PC-9 (cell line): ENCODE results near the gene POMT2. TPM values are rescaled to one million over a fixed set of nuclear protein-coding genes. Genes with fewer than 3 reads are reported as not detected.

Experiments used
- BruUV-seq: library from RNA; stranded (reverse); fragments of 400-500 nt; replicated peaks from 2 replicates; lab custom pipeline; 2021; lab: Mats Ljungman, UMichigan
- CTCF ChIA-PET: fragments of 300-600 bp; sonication (Branson Sonifier 250); formaldehyde crosslinking; loops from one replicate; lab custom pipeline; 2022; ENCODE audit warnings: antibody characterized with exemption; lab: Charles Lee
- POLR2A ChIA-PET: fragments of 300-600 bp; sonication (Branson Sonifier 250); formaldehyde crosslinking; loops from one replicate; lab custom pipeline; 2022; ENCODE audit warnings: antibody characterized with exemption; ENCODE audit not compliant: unreplicated experiment; lab: Charles Lee
- DNase-seq, 2 experiments: peaks; one replicate each; pipeline versions ENCODE4 v3.0.0 to v3.0.0-alpha.2; 2015 to 2022; ENCODE audit warnings: mixed read lengths in 1 of 2
- H2AFZ ChIP-seq: fragments of 200-600 bp; sonication (generic); 2 replicates; pipeline ENCODE4 v1.8.1; 2017; ENCODE audit warnings: antibody characterized with exemption
- H3F3A ChIP-seq: fragments of 200-600 bp; sonication (generic); 2 replicates; pipeline ENCODE4 v1.8.1; 2017; ENCODE audit warnings: antibody characterized with exemption, mild to moderate bottlenecking, low read depth; ENCODE audit not compliant: insufficient read depth
- H3K27ac ChIP-seq: fragments of 200-600 bp; sonication (generic); 2 replicates; pipeline ENCODE4 v1.6.1; 2016; ENCODE audit warnings: mixed run types
- H3K27me3 ChIP-seq: fragments of 200-600 bp; sonication (generic); 2 replicates; pipeline ENCODE4 v1.6.1; 2016; ENCODE audit warnings: low read depth, mixed run types; ENCODE audit not compliant: insufficient read depth
- H3K36me3 ChIP-seq: fragments of 200-600 bp; sonication (generic); 2 replicates; pipeline ENCODE4 v1.6.1; 2016; ENCODE audit warnings: low read depth, mixed run types
- H3K4me1 ChIP-seq: fragments of 200-600 bp; sonication (generic); replicated peaks from 2 replicates; pipeline ENCODE4 v1.6.1; 2016; ENCODE audit warnings: mixed run types; ENCODE audit not compliant: insufficient read depth
- H3K4me2 ChIP-seq: fragments of 200-600 bp; sonication (generic); 2 replicates; pipeline ENCODE4 v1.6.1; 2017; ENCODE audit warnings: mixed run types
- H3K4me3 ChIP-seq: fragments of 200-600 bp; sonication (generic); 2 replicates; pipeline ENCODE4 v1.6.1; 2016; ENCODE audit warnings: mixed run types
- H3K79me2 ChIP-seq: fragments of 200-600 bp; sonication (generic); 2 replicates; pipeline ENCODE4 v1.6.1; 2017; ENCODE audit warnings: low read depth, mixed run types
- H3K9me2 ChIP-seq: fragments of 200-600 bp; sonication (generic); 2 replicates; pipeline ENCODE4 v1.8.1; 2017; ENCODE audit warnings: mild to moderate bottlenecking; ENCODE audit not compliant: insufficient read depth
- H3K9me3 ChIP-seq: fragments of 200-600 bp; sonication (generic); 2 replicates; pipeline ENCODE4 v1.8.1; 2016; ENCODE audit warnings: low read depth; ENCODE audit not compliant: insufficient read depth
- H4K20me1 ChIP-seq: fragments of 200-600 bp; sonication (generic); 2 replicates; pipeline ENCODE4 v1.8.1; 2017; ENCODE audit not compliant: insufficient read depth
- EZH2 ChIP-seq: fragments of 200-600 bp; sonication (generic); IDR thresholded peaks from 2 replicates; pipeline ENCODE4 v1.8.0; 2017; ENCODE audit warnings: antibody characterized with exemption, low read depth
- intact Hi-C: fragments of 100-400 bp; cut with micrococcal nuclease; formaldehyde crosslinking; loops from one replicate; pipeline ENCODE4 v1.10.0; 2022; ENCODE audit not compliant: unreplicated experiment
- total RNA-seq: library from RNA; stranded (reverse); gene quantifications from 2 replicates; pipeline ENCODE4 v1.2.3, GENCODE V29; 2021
- TF ChIP-seq, protein P1 (sequence below): fragments of 200-600 bp; sonication (generic); conservative IDR thresholded peaks from 2 replicates; pipeline ENCODE4 v1.6.1; 2017; ENCODE audit warnings: mixed run types, antibody characterized with exemption, mild to moderate bottlenecking, moderate library complexity

Gene POMT2
- total RNA-seq, 1 experiment from 2014 or later: 96.5 TPM

DNA sequence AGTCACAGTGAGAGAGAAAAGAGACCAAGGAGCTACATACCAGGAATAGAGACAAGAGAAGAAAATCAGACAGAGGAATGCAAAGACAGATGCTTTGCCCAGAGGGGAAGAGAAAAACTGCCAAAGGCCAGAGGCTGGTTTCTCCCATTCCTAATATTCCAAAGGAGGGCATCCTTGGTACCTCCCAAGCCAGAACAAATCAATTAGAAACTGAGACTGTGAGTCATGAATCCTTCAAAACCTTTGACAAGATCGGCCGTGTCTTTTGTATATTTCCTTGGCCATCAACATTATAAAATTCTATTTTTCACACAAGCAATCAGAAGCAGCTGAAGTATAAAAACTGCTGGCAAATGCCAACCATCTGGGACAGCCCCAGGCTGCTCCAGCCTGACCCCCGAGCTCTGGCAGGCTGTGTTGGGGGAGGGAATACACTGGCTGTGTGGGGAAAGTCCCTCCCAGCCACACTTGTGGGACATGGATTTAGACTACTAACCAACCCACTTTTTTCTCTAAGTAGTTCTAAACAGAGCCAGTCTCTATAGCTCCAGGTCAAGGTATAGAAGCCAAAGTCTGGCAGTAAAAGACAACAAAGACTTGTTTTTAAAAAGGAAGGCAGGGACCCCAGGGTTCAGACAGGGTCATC, 13.7 kb downstream of the POMT2 start:
- ChIA-PET POLR2A (interaction anchor here (0.6 kb wide), 1 partner anchor 19 kb away, joined by 4 read pairs; no protein-coding TSS in a partner anchor), CTCF (interaction anchor here (2.1 kb wide), 1 partner anchor 9 kb away, joined by 8 read pairs; no protein-coding TSS in a partner anchor)
- DNase-seq: no peak
- Histone ChIP-seq H3K4me1 (peaks cover 32% of the 10 kb centered on the region), H3K27ac (no peak overlapping the region), H3K4me2 (no peak overlapping the region), H3K36me3 (peaks cover 12% of the 10 kb centered on the region; the same call in 1 of the 2 replicates), H3K79me2 (0 out of 2 replicates have a peak, but pooled peaks cover 4% of the 10 kb centered on the region), H3K9me3 (no peaks in the 10 kb centered on the region), H3K9me2 (no peaks in the 10 kb centered on the region), H3K27me3 (no peaks in the 10 kb centered on the region), H4K20me1 (peaks cover 4% of the 10 kb centered on the region; the same call in 1 of the 2 replicates), H3F3A (peaks cover 30% of the 10 kb centered on the region), H3K4me3 (no peak overlapping the region), H2AFZ (no peak overlapping the region)
- intact Hi-C loops: no loop called here
- no TSS peak for BruUV-seq
- TF ChIP-seq, protein P1, sequence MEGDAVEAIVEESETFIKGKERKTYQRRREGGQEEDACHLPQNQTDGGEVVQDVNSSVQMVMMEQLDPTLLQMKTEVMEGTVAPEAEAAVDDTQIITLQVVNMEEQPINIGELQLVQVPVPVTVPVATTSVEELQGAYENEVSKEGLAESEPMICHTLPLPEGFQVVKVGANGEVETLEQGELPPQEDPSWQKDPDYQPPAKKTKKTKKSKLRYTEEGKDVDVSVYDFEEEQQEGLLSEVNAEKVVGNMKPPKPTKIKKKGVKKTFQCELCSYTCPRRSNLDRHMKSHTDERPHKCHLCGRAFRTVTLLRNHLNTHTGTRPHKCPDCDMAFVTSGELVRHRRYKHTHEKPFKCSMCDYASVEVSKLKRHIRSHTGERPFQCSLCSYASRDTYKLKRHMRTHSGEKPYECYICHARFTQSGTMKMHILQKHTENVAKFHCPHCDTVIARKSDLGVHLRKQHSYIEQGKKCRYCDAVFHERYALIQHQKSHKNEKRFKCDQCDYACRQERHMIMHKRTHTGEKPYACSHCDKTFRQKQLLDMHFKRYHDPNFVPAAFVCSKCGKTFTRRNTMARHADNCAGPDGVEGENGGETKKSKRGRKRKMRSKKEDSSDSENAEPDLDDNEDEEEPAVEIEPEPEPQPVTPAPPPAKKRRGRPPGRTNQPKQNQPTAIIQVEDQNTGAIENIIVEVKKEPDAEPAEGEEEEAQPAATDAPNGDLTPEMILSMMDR: no peak
- TF ChIP-seq EZH2: no peak

DNA sequence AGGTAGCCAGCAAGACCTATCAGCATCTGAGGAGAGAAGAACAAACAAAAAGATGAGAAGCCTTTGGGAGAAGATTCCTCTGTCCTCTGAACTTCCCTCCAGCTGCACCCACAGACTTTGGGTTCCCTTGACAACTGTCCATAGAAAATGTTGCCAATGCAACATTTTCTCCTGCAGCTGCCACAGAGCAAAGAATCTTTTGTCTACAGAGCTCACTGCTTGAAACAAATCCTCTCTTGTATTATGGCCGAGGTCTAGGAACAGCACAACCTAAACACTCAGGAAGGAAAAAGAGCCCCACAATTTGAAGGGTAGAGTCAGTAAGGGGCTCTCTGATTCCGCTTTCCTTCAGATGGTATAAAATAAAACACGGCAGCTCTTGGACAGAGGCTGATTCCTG, 14.3 kb downstream of the POMT2 start:
- peaks cover 15% of the 10 kb centered on the region; the same call in 1 of the 2 replicates for H3K36me3 ChIP-seq
- TF ChIP-seq EZH2: no peak
- TF ChIP-seq, protein P1: no peak
- H4K20me1 ChIP-seq: no peaks in the 10 kb centered on the region; the same call in 1 of the 2 replicates
- BruUV-seq: no TSS peak
- H3K4me1 ChIP-seq: peaks cover 32% of the 10 kb centered on the region
- intact Hi-C loops: no loop called here
- H2AFZ ChIP-seq: no peak overlapping the region
- H3K9me3 ChIP-seq: no peaks in the 10 kb centered on the region
- H3K27me3 ChIP-seq: no peaks in the 10 kb centered on the region
- POLR2A ChIA-PET: interaction anchor here (0.6 kb wide), 1 partner anchor 20 kb away, joined by 4 read pairs; no protein-coding TSS in a partner anchor
- H3K9me2 ChIP-seq: no peaks in the 10 kb centered on the region
- H3K27ac ChIP-seq: no peak overlapping the region
- no peak overlapping the region for H3K4me2 ChIP-seq
- H3F3A ChIP-seq: peaks cover 30% of the 10 kb centered on the region
- H3K4me3 ChIP-seq: no peak overlapping the region
- no peak for DNase-seq
- CTCF ChIA-PET: interaction anchor here (2.1 kb wide), 1 partner anchor 9 kb away, joined by 8 read pairs; no protein-coding TSS in a partner anchor
- H3K79me2 ChIP-seq: no peaks in the 10 kb centered on the region

DNA sequence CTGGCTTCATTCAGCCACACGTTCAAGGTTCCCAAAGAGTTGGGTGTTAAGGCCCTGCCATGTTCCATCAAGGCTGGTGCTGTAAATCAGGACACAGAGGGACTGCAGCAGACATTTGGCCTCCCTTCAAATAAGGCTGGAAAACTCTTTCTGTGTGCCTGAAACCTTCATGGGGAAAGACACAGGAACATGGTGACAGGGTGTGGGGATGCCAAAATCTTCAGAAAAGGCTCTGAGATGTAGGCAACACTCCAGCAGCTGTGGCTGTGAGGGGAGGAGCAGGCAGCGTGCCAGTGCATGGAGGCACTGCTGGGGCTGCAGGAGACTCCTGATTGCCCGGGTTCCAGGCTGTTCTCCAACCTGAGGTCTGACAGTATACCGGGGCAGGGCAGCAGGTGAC, 15.0 kb downstream of the POMT2 start:
- Histone ChIP-seq H3K4me1 (peaks cover 32% of the 10 kb centered on the region), H3K27ac (no peak overlapping the region), H2AFZ (no peak overlapping the region), H4K20me1 (no peaks in the 10 kb centered on the region; the same call in 1 of the 2 replicates), H3K9me2 (no peaks in the 10 kb centered on the region), H3F3A (peaks cover 30% of the 10 kb centered on the region), H3K36me3 (peaks cover 15% of the 10 kb centered on the region; the same call in 1 of the 2 replicates), H3K9me3 (no peaks in the 10 kb centered on the region), H3K4me3 (no peak overlapping the region), H3K27me3 (no peaks in the 10 kb centered on the region), H3K4me2 (no peak overlapping the region), H3K79me2 (no peaks in the 10 kb centered on the region)
- no TSS peak for BruUV-seq
- intact Hi-C loops: no loop called here
- no peak for DNase-seq
- TF ChIP-seq, protein P1: no peak
- TF ChIP-seq EZH2: no peak
- ChIA-PET POLR2A (no interaction called here), CTCF (interaction anchor here (5.8 kb wide), 1 partner anchor 10 kb away, joined by 51 read pairs; no protein-coding TSS in a partner anchor)
